Measurements from ENCODE around the gene EVA1C. TPM values are rescaled to one million over a fixed set of nuclear protein-coding genes. Genes with fewer than 3 reads are reported as not detected.
"Not testable (repeated sequence)": the region's sequence is repeated elsewhere in the genome, so short reads cannot be mapped to it uniquely, and the experiment has no call there.

Gene EVA1C
- total and polyA plus RNA-seq, 3 experiments from 2014 or later = 13.4 to 25.8 (median 16.2) TPM

- ChIA-PET CTCF (no interaction called here), POLR2A (no interaction called here)
- Histone ChIP-seq H3K27me3 (ENCODE audit: insufficient read depth, low read length, poor library complexity, severe bottlenecking) (no peaks in the 10 kb centered on the region), H3K4me3 (ENCODE audit: low read length) (no peak overlapping the region), H3K27ac (ENCODE audit: low read depth, low read length) (no peak overlapping the region), H3K9me3 (ENCODE audit: low read length) (no peaks in the 10 kb centered on the region), H3K4me1 (ENCODE audit: insufficient read depth, low read length) (no peaks in the 10 kb centered on the region), H3K36me3 (ENCODE audit: insufficient read depth, low read length) (no peaks in the 10 kb centered on the region)
- H3K4me3 Mint-ChIP-seq = no peak overlapping the region
- H3K36me3 Mint-ChIP-seq = peaks cover 4 to 19% (median 7%) of the 10 kb centered on the region in 3 donors
- no peaks in the 10 kb centered on the region for H3K27me3 Mint-ChIP-seq
- no peak for DNase-seq
- no peaks in the 10 kb centered on the region for H3K9me3 Mint-ChIP-seq
- peaks cover 24 to 35% (median 27%) of the 10 kb centered on the region in 3 donors for H3K4me1 Mint-ChIP-seq
- H3K27ac Mint-ChIP-seq = peak overlapping the region in 2 of 8 donors; percentile 46 to 57
Observed at GRCh38 chr21:32427958-32428623, 15.6 kb downstream of the EVA1C start.

GRCh38 chr21:32432982-32433660 lies 20.6 kb downstream of the EVA1C start:
- H3K27me3 Mint-ChIP-seq; POLR2A ChIA-PET; H3K4me1 ChIP-seq (ENCODE audit: insufficient read depth, low read length); H3K27ac ChIP-seq (ENCODE audit: low read depth, low read length); H3K4me3 Mint-ChIP-seq; H3K27me3 ChIP-seq (ENCODE audit: insufficient read depth, low read length, poor library complexity, severe bottlenecking); H3K36me3 ChIP-seq (ENCODE audit: insufficient read depth, low read length); H3K9me3 Mint-ChIP-seq; H3K9me3 ChIP-seq (ENCODE audit: low read length); H3K4me3 ChIP-seq (ENCODE audit: low read length); H3K36me3 Mint-ChIP-seq; DNase-seq: not testable (repeated sequence)
- Mint-ChIP-seq H3K27ac (peak overlapping the region in 3 of 8 donors; percentile 54 to 68 (median 67)), H3K4me1 (peaks cover 26 to 39% (median 28%) of the 10 kb centered on the region in 3 donors)
- CTCF ChIA-PET = interaction anchor here (1.5 kb wide), 1 partner anchor 30 kb away, joined by 3 read pairs; no protein-coding TSS in a partner anchor

GRCh38 chr21:32437729-32438128 lies 25.2 kb downstream of the EVA1C start:
- Mint-ChIP-seq H3K27ac (peak overlapping the region in 2 of 8 donors; percentile 66 to 68), H3K4me3 (no peak overlapping the region), H3K4me1 (peaks cover 14 to 52% (median 29%) of the 10 kb centered on the region in 3 donors), H3K9me3 (no peaks in the 10 kb centered on the region), H3K36me3 (peaks cover 0 to 6% (median 3%) of the 10 kb centered on the region in 3 donors), H3K27me3 (peaks cover 0 to 7% of the 10 kb centered on the region in 2 donors)
- no peaks in the 10 kb centered on the region for H3K36me3 ChIP-seq (ENCODE audit: insufficient read depth, low read length)
- no peaks in the 10 kb centered on the region for H3K9me3 ChIP-seq (ENCODE audit: low read length)
- H3K27me3 ChIP-seq (ENCODE audit: insufficient read depth, low read length, poor library complexity, severe bottlenecking) = no peaks in the 10 kb centered on the region
- POLR2A ChIA-PET = no interaction called here
- CTCF ChIA-PET = no interaction called here
- no peaks in the 10 kb centered on the region for H3K4me1 ChIP-seq (ENCODE audit: insufficient read depth, low read length)
- H3K4me3 ChIP-seq (ENCODE audit: low read length) = no peak overlapping the region
- no peak for DNase-seq
- H3K27ac ChIP-seq (ENCODE audit: low read depth, low read length) = no peak overlapping the region

- H3K4me1 Mint-ChIP-seq = peaks cover 9 to 28% (median 13%) of the 10 kb centered on the region in 3 donors
- Histone ChIP-seq H3K36me3 (ENCODE audit: insufficient read depth, low read length) (no peaks in the 10 kb centered on the region), H3K27ac (ENCODE audit: low read depth, low read length) (no peak overlapping the region), H3K4me1 (ENCODE audit: insufficient read depth, low read length) (no peaks in the 10 kb centered on the region), H3K27me3 (ENCODE audit: insufficient read depth, low read length, poor library complexity, severe bottlenecking) (no peaks in the 10 kb centered on the region), H3K9me3 (ENCODE audit: low read length) (no peaks in the 10 kb centered on the region), H3K4me3 (ENCODE audit: low read length) (no peak overlapping the region)
- no peak overlapping the region for H3K4me3 Mint-ChIP-seq
- H3K9me3 Mint-ChIP-seq = peaks cover 0 to 4% (median 0%) of the 10 kb centered on the region in 5 donors
- H3K27me3 Mint-ChIP-seq = no peaks in the 10 kb centered on the region
- no peak overlapping the region for H3K27ac Mint-ChIP-seq
- DNase-seq = no peak
- ChIA-PET POLR2A (no interaction called here), CTCF (no interaction called here)
- H3K36me3 Mint-ChIP-seq = peaks cover 10 to 13% (median 11%) of the 10 kb centered on the region in 3 donors
Observed at GRCh38 chr21:32442566-32443318, 30.2 kb downstream of the EVA1C start.

- H3K4me3 ChIP-seq (ENCODE audit: low read length) = no peak overlapping the region
- CTCF ChIA-PET = no interaction called here
- no peak overlapping the region for H3K4me3 Mint-ChIP-seq
- no peaks in the 10 kb centered on the region for H3K4me1 ChIP-seq (ENCODE audit: insufficient read depth, low read length)
- no peak for DNase-seq
- no peaks in the 10 kb centered on the region for H3K27me3 Mint-ChIP-seq
- no peaks in the 10 kb centered on the region for H3K27me3 ChIP-seq (ENCODE audit: insufficient read depth, low read length, poor library complexity, severe bottlenecking)
- no peaks in the 10 kb centered on the region for H3K9me3 ChIP-seq (ENCODE audit: low read length)
- peaks cover 10 to 15% (median 11%) of the 10 kb centered on the region in 3 donors for H3K36me3 Mint-ChIP-seq
- peak overlapping the region in 1 of 8 donors; percentile 22 for H3K27ac Mint-ChIP-seq
- H3K36me3 ChIP-seq (ENCODE audit: insufficient read depth, low read length) = no peaks in the 10 kb centered on the region
- peaks cover 6 to 27% (median 15%) of the 10 kb centered on the region in 3 donors for H3K4me1 Mint-ChIP-seq
- H3K27ac ChIP-seq (ENCODE audit: low read depth, low read length) = no peak overlapping the region
- POLR2A ChIA-PET = no interaction called here
- peaks cover 0 to 4% (median 0%) of the 10 kb centered on the region in 5 donors for H3K9me3 Mint-ChIP-seq
Observed at GRCh38 chr21:32445101-32445500, 32.6 kb downstream of the EVA1C start.

- H3K27ac ChIP-seq (ENCODE audit: low read depth, low read length); H3K9me3 Mint-ChIP-seq; POLR2A ChIA-PET; H3K27me3 Mint-ChIP-seq; CTCF ChIA-PET; H3K4me1 ChIP-seq (ENCODE audit: insufficient read depth, low read length); H3K4me3 Mint-ChIP-seq; H3K4me3 ChIP-seq (ENCODE audit: low read length); H3K9me3 ChIP-seq (ENCODE audit: low read length); DNase-seq; H3K36me3 ChIP-seq (ENCODE audit: insufficient read depth, low read length); H3K27me3 ChIP-seq (ENCODE audit: insufficient read depth, low read length, poor library complexity, severe bottlenecking): not testable (repeated sequence)
- Mint-ChIP-seq H3K27ac (peak overlapping the region in 1 of 8 donors; percentile 58), H3K4me1 (peaks cover 6 to 19% (median 13%) of the 10 kb centered on the region in 3 donors), H3K36me3 (peaks cover 6 to 18% (median 8%) of the 10 kb centered on the region in 3 donors)
Observed at GRCh38 chr21:32446440-32446839, 33.9 kb downstream of the EVA1C start.

GRCh38 chr21:32447224-32447623 lies 34.7 kb downstream of the EVA1C start:
- Histone ChIP-seq H3K27me3 (ENCODE audit: insufficient read depth, low read length, poor library complexity, severe bottlenecking) (no peaks in the 10 kb centered on the region), H3K36me3 (ENCODE audit: insufficient read depth, low read length) (no peaks in the 10 kb centered on the region), H3K4me1 (ENCODE audit: insufficient read depth, low read length) (no peaks in the 10 kb centered on the region), H3K9me3 (ENCODE audit: low read length) (no peaks in the 10 kb centered on the region), H3K27ac (ENCODE audit: low read depth, low read length) (no peak overlapping the region), H3K4me3 (ENCODE audit: low read length) (no peak overlapping the region)
- H3K9me3 Mint-ChIP-seq = peaks cover 0 to 4% (median 0%) of the 10 kb centered on the region in 5 donors
- H3K27me3 Mint-ChIP-seq = no peaks in the 10 kb centered on the region
- POLR2A ChIA-PET = no interaction called here
- CTCF ChIA-PET = no interaction called here
- DNase-seq = no peak
- H3K4me3 Mint-ChIP-seq = no peak overlapping the region
- H3K4me1 Mint-ChIP-seq = peaks cover 6 to 18% (median 12%) of the 10 kb centered on the region in 3 donors
- H3K36me3 Mint-ChIP-seq = peaks cover 6 to 22% (median 8%) of the 10 kb centered on the region in 3 donors
- peak overlapping the region in 2 of 8 donors; percentile 4 to 47 for H3K27ac Mint-ChIP-seq

All from CD8-positive, alpha-beta memory T cell (primary cell).